Ascending aorta (tissue), 2 donors: Measurements from ENCODE around the gene RNF157. TPM values are rescaled to one million over a fixed set of nuclear protein-coding genes. Genes with fewer than 3 reads are reported as not detected.
A peak's percentile ranks its signal among the peaks of the same experiment; 100 is the strongest.

ENCODE experiments used
- DNase-seq, 2 donors: peaks; one replicate each; pipeline ENCODE4 v3.0.0-alpha.2; 2019; ENCODE audit warnings: low spot score in 2 of 2
- H3K27ac ChIP-seq, 2 donors: fragments of 200-600 bp; sonication (generic); one replicate each; pipeline ENCODE4 v1.5.1; 2016 to 2017; ENCODE audit warnings: mild to moderate bottlenecking in 1 of 2
- H3K27me3 ChIP-seq: fragments of 200-600 bp; sonication (generic); one replicate; pipeline ENCODE4 v1.5.1; 2017
- H3K36me3 ChIP-seq, 2 donors: fragments of 200-600 bp; sonication (generic); one replicate each; pipeline ENCODE4 v1.5.1; 2016
- H3K4me1 ChIP-seq, 2 donors: fragments of 200-600 bp; sonication (generic); one replicate each; pipeline ENCODE4 v1.5.1; 2016 to 2017; ENCODE audit warnings: mild to moderate bottlenecking in 1 of 2
- H3K4me3 ChIP-seq, 2 donors: fragments of 200-600 bp; sonication (generic); one replicate each; pipeline ENCODE4 v1.5.1; 2016 to 2017; ENCODE audit warnings: mild to moderate bottlenecking in 1 of 2
- H3K9me3 ChIP-seq, 2 donors: fragments of 200-600 bp; sonication (generic); one replicate each; pipeline ENCODE4 v1.5.1; 2016
- intact Hi-C: fragments of 100-400 bp; cut with DNase I; formaldehyde crosslinking; loops from one replicate; pipeline ENCODE4 v1.15.1; 2023
- total RNA-seq: library from RNA; depleted of rRNA; stranded (reverse); fragments of >200 nt; gene quantifications from one replicate; pipeline ENCODE4 v1.1.0, GENCODE V29; 2016
- TF ChIP-seq, protein P1 (sequence below), 3 experiments: fragments of 200-600 bp in 2 of 3; fragments of 450-650 bp in 1 of 3; sonication (generic) in 2 of 3; IDR thresholded peaks; one replicate each; pipeline ENCODE4 v1.5.1; 2016 to 2019; ENCODE audit warnings: antibody characterized with exemption in 3 of 3, mild to moderate bottlenecking in 1 of 3, moderate library complexity in 1 of 3

The RNF157 gene
- total RNA-seq, 1 donor from 2014 or later, result 2.4 TPM

DNA sequence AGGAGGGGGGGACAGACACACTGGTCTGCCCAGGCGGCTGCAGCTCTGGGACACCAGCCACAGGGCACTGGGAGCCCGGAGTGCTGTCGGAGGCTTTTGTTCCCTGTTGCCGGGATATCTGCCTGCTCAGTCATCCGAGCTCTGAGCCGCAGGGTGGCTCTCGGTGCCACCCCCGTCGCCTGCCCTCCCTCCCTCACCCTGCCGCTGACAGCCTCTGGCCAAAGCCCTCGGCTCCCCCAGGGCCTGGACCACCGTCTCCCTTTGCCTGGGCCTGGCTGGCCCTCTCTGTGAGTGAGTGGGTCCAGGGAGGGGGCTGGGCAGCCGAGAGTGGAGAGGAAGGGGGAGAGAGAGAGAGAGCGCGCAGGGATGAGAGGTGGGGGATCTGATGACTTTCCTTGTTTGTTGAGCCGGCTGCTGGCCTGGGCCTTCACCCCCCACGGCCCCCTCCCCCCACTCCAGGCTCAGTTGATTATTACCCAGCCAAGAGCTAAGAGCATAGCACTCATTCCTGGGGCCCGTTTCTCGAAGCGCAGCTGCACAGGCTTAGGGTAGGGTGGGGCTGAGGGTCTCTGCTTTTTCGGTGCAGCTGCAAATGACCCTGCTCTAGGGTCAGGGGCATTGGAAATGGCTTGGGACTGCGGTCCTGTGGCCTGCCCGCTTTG is 101.9 kb downstream of the RNF157 start:
- intact Hi-C loops, result no loop called here
- H3K27ac ChIP-seq, result no peak overlapping the region
- H3K4me1 ChIP-seq, result peaks cover 13 to 17% of the 10 kb centered on the region in 2 donors
- DNase-seq, result no peak
- H3K36me3 ChIP-seq, result no peaks in the 10 kb centered on the region
- H3K9me3 ChIP-seq, result no peaks in the 10 kb centered on the region
- H3K27me3 ChIP-seq, result peaks cover 20% of the 10 kb centered on the region
- peak overlapping the region in 1 of 2 donors; percentile 11 for H3K4me3 ChIP-seq
- TF ChIP-seq, protein P1, sequence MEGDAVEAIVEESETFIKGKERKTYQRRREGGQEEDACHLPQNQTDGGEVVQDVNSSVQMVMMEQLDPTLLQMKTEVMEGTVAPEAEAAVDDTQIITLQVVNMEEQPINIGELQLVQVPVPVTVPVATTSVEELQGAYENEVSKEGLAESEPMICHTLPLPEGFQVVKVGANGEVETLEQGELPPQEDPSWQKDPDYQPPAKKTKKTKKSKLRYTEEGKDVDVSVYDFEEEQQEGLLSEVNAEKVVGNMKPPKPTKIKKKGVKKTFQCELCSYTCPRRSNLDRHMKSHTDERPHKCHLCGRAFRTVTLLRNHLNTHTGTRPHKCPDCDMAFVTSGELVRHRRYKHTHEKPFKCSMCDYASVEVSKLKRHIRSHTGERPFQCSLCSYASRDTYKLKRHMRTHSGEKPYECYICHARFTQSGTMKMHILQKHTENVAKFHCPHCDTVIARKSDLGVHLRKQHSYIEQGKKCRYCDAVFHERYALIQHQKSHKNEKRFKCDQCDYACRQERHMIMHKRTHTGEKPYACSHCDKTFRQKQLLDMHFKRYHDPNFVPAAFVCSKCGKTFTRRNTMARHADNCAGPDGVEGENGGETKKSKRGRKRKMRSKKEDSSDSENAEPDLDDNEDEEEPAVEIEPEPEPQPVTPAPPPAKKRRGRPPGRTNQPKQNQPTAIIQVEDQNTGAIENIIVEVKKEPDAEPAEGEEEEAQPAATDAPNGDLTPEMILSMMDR (IDR thresholded peaks at IDR 0.05), result no peak

DNA sequence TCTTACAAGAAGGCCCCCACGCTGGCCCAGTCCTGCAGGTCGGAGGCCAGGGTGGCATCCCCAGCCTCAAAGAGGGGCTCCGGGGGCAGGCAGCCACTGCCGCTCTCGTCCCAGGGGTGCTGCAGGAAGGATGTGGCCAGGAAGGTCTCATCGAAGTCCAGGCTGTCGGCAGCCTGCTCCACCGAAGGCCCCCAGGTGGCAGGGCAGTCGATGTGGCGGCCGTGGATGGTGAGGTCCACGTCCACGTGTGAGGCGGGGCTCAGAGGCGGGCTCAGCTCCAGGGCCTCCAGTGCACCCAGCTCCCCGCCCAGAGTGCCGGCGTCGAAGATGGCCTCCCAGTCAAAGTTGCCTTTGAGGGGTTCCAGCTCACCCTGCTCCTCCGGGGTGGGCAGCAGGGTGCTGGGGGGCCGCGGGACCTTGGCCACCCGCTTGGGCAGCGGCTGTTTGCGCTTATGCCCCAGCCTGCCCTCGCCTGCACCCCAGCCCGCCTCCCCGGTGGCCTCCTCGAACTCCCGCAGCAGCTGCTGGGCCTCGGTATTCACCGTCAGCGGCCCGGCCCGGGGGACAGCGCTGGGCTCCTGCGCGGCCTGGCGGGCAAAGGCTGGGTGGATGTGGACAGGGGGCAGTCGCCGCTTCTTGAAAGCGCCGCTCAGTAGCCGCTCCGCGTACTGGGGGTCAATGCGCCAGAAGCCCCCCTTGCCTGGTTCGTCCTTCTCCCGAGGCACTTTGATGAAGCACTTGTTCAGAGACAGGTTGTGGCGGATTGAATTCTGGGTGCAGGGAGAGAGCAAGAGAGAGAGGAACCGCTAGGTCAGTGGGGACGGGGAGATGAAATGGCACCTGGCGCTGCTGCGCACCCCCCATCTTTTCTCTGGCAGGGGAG is 102.7 kb downstream of the RNF157 start:
- peaks cover 20% of the 10 kb centered on the region for H3K27me3 ChIP-seq
- intact Hi-C loops, result no loop called here

DNA sequence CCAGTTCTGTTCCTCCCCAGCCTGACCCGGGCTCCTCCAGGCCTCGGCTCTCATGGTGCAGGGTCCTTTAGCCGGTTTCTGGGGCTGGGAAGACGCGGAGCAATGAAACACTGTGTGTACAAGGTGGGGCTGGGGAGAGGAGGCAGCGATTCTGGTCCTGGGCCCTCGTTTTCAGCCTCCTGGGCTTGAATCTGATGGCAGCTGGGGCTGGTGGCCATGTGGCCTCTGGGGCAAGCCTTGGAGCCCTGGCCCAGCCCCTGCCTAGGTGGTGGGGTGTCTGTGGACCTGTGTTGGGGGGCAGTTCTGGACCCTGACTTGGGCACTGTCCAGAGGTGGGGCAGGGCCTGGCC is 103.3 kb downstream of the RNF157 start:
- H3K4me1 ChIP-seq, result peaks cover 13 to 17% of the 10 kb centered on the region in 2 donors
- TF ChIP-seq, protein P1 (IDR thresholded peaks at IDR 0.05), result no peak
- intact Hi-C loops, result no loop called here
- DNase-seq, result peak in 1 of 2 donors; percentile 61
- peaks cover 20% of the 10 kb centered on the region for H3K27me3 ChIP-seq
- H3K4me3 ChIP-seq, result no peak overlapping the region
- H3K27ac ChIP-seq, result no peak overlapping the region
- H3K9me3 ChIP-seq, result no peaks in the 10 kb centered on the region
- no peaks in the 10 kb centered on the region for H3K36me3 ChIP-seq

More for the DNA sequence above, 102.7 kb downstream of the RNF157 start:
- peaks cover 13 to 17% of the 10 kb centered on the region in 2 donors for H3K4me1 ChIP-seq
- H3K27ac ChIP-seq, result no peak overlapping the region
- no peaks in the 10 kb centered on the region for H3K9me3 ChIP-seq
- H3K4me3 ChIP-seq, result peak overlapping the region in 1 of 2 donors; percentile 11
- no peaks in the 10 kb centered on the region for H3K36me3 ChIP-seq
- no peak for DNase-seq
- TF ChIP-seq, protein P1 (IDR thresholded peaks at IDR 0.05), result no peak

- Histone ChIP-seq H3K4me1 (peaks cover 13 to 16% of the 10 kb centered on the region in 2 donors), H3K27me3 (peaks cover 20% of the 10 kb centered on the region), H3K36me3 (no peaks in the 10 kb centered on the region), H3K27ac (no peak overlapping the region), H3K9me3 (no peaks in the 10 kb centered on the region), H3K4me3 (no peak overlapping the region)
- intact Hi-C loops, result no loop called here
- TF ChIP-seq, protein P1 (IDR thresholded peaks at IDR 0.05), result no peak
- DNase-seq, result peak in 1 of 2 donors; percentile 38
Measured at GRCh38 chr17:76136276-76137000, 103.9 kb downstream of the RNF157 start.

DNA sequence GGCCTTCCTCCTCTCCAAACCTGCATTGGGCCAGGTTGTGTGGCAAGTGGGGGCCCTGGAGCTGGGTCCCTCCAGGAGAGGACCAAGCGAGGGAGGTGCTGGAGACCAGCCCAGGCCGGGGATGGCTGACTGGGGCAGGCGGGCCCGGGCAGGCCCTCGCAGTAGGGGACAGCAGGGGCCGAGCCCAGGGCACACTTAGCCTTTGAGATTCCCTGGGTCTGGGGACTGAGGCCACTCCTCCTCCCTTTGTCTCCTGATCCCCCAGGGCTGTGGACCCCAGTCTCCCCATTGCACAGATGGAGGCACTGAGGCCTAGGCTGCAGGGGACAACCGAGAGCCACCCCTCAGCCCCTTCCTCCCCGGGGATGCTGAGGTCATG is 104.5 kb downstream of the RNF157 start:
- Histone ChIP-seq H3K9me3 (no peaks in the 10 kb centered on the region), H3K27me3 (peaks cover 20% of the 10 kb centered on the region), H3K36me3 (no peaks in the 10 kb centered on the region), H3K4me1 (peaks cover 10 to 11% of the 10 kb centered on the region in 2 donors), H3K27ac (no peak overlapping the region), H3K4me3 (no peak overlapping the region)
- TF ChIP-seq, protein P1 (IDR thresholded peaks at IDR 0.05), result no peak
- intact Hi-C loops, result no loop called here
- no peak for DNase-seq
